Measurements from ENCODE around the gene SDC3. TPM values are rescaled to one million over a fixed set of nuclear protein-coding genes. Genes with fewer than 3 reads are reported as not detected.

The SDC3 gene
- total and polyA plus RNA-seq, 2 donors (not counting 1 experiment from before 2014, with no cell fraction given) = 13.7 to 32.9 TPM

DNA sequence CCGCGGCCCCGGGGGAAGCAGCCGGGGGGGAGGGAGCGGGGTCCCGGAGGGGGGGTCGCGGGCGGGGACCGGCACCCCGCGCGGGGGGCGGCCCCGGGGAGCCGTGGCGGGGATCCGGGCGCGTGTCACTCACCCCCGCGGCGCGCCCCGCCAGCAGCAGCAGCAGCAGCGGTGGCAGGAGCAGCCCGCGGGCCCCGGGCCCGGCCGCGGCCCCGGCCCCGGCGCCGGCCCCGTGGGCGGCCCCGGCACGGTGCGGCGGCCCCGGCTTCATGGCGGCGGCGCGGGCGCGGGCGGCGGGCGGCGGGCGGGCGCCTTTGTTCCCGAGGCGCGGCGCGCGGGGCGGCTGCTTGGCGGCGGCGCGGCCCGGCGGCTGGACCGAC lies 252 bp downstream of the SDC3 start:
- H2AFZ ChIP-seq (ENCODE audit: low read length) = no peak overlapping the region
- no peak overlapping the region for H3K4me2 ChIP-seq (ENCODE audit: extremely low read depth, insufficient read depth, low read length)
- no peak overlapping the region for H3K27ac ChIP-seq (ENCODE audit: insufficient read depth, low read length)
- H3K4me3 ChIP-seq (replicated peaks in 1 of 4; ENCODE audit: control extremely low read depth in 1 of 4, insufficient read depth in 1 of 4, low read depth in 3 of 4, low read length in 4 of 4) = peak overlapping the region in 1 of 4 experiments; percentile 69
- no peaks in the 10 kb centered on the region for H4K20me1 ChIP-seq (ENCODE audit: control insufficient read depth, extremely low read depth, insufficient read depth, low read length)
- H3K27me3 ChIP-seq (ENCODE audit: control insufficient read depth, insufficient read depth, low read length) = no peaks in the 10 kb centered on the region
- no peak overlapping the region for H3K9ac ChIP-seq (ENCODE audit: insufficient read depth, low read length)
- H3K36me3 ChIP-seq (ENCODE audit: control insufficient read depth, insufficient read depth, low read length) = no peaks in the 10 kb centered on the region
- no peak for DNase-seq (ENCODE audit: low read depth in 2 of 2)
- H3K79me2 ChIP-seq (ENCODE audit: control insufficient read depth, insufficient read depth, low read length) = peaks cover 4% of the 10 kb centered on the region
- H3K9me3 ChIP-seq (ENCODE audit: control insufficient read depth, insufficient read depth, low read depth, low read length) = no peaks in the 10 kb centered on the region
- TF ChIP-seq, protein P1, sequence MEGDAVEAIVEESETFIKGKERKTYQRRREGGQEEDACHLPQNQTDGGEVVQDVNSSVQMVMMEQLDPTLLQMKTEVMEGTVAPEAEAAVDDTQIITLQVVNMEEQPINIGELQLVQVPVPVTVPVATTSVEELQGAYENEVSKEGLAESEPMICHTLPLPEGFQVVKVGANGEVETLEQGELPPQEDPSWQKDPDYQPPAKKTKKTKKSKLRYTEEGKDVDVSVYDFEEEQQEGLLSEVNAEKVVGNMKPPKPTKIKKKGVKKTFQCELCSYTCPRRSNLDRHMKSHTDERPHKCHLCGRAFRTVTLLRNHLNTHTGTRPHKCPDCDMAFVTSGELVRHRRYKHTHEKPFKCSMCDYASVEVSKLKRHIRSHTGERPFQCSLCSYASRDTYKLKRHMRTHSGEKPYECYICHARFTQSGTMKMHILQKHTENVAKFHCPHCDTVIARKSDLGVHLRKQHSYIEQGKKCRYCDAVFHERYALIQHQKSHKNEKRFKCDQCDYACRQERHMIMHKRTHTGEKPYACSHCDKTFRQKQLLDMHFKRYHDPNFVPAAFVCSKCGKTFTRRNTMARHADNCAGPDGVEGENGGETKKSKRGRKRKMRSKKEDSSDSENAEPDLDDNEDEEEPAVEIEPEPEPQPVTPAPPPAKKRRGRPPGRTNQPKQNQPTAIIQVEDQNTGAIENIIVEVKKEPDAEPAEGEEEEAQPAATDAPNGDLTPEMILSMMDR (conservative IDR thresholded peaks at IDR 0.05 in 1 of 2, IDR thresholded peaks at IDR 0.05 in 1 of 2; ENCODE audit: low read depth in 1 of 2, low read length in 2 of 2) = no peak
- peaks cover 12% of the 10 kb centered on the region for H3K4me1 ChIP-seq (ENCODE audit: control insufficient read depth, extremely low read depth, insufficient read depth, low read length)

DNA sequence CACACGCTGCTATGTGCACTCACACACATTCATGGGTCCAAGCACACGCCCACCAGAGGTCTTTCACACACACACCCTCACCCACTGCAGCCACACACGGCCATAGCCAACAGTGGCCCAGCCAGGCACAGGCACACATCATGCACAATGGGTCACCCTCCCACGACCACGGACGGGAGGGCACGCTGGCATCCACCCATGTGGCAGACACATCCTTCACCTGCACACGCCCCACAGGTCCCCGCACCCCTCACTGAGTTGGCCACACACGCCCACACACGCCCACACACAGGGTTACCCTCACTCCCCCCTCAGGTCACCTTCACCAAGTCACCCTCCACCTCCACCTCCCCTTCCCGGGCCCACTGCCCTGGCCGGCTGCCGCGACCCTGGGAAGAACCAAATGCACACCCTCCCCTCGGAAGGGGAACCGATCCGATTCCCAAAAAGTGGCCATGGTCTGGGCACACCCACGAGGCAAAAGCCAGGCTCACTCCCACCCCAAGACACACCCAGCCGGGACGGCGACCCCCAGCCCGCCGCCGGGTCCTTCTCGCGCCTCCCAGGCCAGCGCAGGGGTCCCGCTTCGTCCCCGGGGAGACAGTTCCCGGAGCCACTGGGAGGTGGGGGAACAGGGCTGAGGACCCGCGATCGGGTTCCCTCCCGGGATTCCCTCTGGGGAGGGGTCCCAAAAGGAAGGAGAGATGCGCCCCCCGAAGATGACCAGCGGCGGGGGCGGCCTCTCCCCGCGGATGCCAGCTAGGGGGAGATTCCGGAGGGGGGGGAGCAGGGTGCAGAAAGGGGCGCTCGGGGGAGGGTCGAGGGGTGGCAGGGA lies 860 bp downstream of the SDC3 start:
- H3K9me3 ChIP-seq (ENCODE audit: control insufficient read depth, insufficient read depth, low read depth, low read length) = no peaks in the 10 kb centered on the region
- peak overlapping the region; percentile 58 to 69 (median 65) for H3K4me3 ChIP-seq (replicated peaks in 1 of 4; ENCODE audit: control extremely low read depth in 1 of 4, insufficient read depth in 1 of 4, low read depth in 3 of 4, low read length in 4 of 4)
- no peak overlapping the region for H3K27ac ChIP-seq (ENCODE audit: insufficient read depth, low read length)
- H3K36me3 ChIP-seq (ENCODE audit: control insufficient read depth, insufficient read depth, low read length) = no peaks in the 10 kb centered on the region
- no peak for DNase-seq (ENCODE audit: low read depth in 2 of 2)
- H4K20me1 ChIP-seq (ENCODE audit: control insufficient read depth, extremely low read depth, insufficient read depth, low read length) = no peaks in the 10 kb centered on the region
- H3K27me3 ChIP-seq (ENCODE audit: control insufficient read depth, insufficient read depth, low read length) = no peaks in the 10 kb centered on the region
- no peak overlapping the region for H2AFZ ChIP-seq (ENCODE audit: low read length)
- peaks cover 18% of the 10 kb centered on the region for H3K4me1 ChIP-seq (ENCODE audit: control insufficient read depth, extremely low read depth, insufficient read depth, low read length)
- no peak for TF ChIP-seq EZH2 (IDR thresholded peaks at IDR 0.05; ENCODE audit: low read length, missing control alignments)
- TF ChIP-seq, protein P1 (conservative IDR thresholded peaks at IDR 0.05 in 1 of 2, IDR thresholded peaks at IDR 0.05 in 1 of 2; ENCODE audit: low read depth in 1 of 2, low read length in 2 of 2) = no peak
- peaks cover 4% of the 10 kb centered on the region for H3K79me2 ChIP-seq (ENCODE audit: control insufficient read depth, insufficient read depth, low read length)
- H3K4me2 ChIP-seq (ENCODE audit: extremely low read depth, insufficient read depth, low read length) = peak overlapping the region; percentile 95
- peak overlapping the region; percentile 52 for H3K9ac ChIP-seq (ENCODE audit: insufficient read depth, low read length)

DNA sequence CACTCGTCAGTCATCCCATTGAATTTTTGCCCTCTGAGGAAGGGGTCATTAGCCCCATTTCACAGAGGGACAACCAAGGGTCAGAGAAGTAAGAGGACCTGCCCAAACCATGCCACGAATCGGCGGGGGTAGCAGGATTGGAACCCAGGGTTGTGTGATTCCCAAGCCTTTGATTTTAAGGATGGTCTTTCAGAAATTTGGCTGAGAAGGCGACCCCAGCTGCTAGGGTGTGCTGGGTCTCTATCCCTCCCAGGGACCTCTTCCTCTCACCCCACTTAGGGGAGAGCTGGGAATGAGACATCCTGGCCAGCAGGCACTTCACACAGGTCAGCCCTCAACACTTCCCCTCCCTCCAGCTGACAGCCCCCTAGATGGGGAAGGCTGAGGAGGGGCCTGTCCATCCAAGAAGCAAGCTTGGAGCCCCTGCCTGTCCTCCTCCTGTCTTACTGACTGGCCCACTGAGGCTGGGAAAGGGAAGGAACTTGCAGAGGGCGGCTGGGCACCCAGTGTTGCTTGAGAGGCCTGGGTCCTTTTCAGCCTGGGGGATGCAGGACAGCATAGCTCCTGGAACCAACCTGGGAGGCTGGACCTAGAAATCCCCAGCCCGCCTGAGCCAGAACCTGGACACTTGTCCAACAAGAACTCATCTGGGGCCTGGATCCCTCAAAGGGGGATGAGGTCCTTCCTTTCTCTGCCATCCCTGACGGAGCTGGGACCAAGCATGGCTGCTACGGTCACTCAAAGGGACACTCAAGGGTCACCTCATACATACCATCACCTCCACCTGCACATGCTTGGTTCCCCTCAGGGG lies 1.7 kb downstream of the SDC3 start:
- H3K36me3 ChIP-seq (ENCODE audit: control insufficient read depth, insufficient read depth, low read length) = no peaks in the 10 kb centered on the region
- no peaks in the 10 kb centered on the region for H4K20me1 ChIP-seq (ENCODE audit: control insufficient read depth, extremely low read depth, insufficient read depth, low read length)
- no peak for DNase-seq (ENCODE audit: low read depth in 2 of 2)
- no peak overlapping the region for H3K9ac ChIP-seq (ENCODE audit: insufficient read depth, low read length)
- H3K27me3 ChIP-seq (ENCODE audit: control insufficient read depth, insufficient read depth, low read length) = no peaks in the 10 kb centered on the region
- no peak overlapping the region for H2AFZ ChIP-seq (ENCODE audit: low read length)
- TF ChIP-seq EZH2 (IDR thresholded peaks at IDR 0.05; ENCODE audit: low read length, missing control alignments) = no peak
- peak overlapping the region; percentile 58 to 69 (median 65) for H3K4me3 ChIP-seq (replicated peaks in 1 of 4; ENCODE audit: control extremely low read depth in 1 of 4, insufficient read depth in 1 of 4, low read depth in 3 of 4, low read length in 4 of 4)
- peaks cover 27% of the 10 kb centered on the region for H3K4me1 ChIP-seq (ENCODE audit: control insufficient read depth, extremely low read depth, insufficient read depth, low read length)
- H3K4me2 ChIP-seq (ENCODE audit: extremely low read depth, insufficient read depth, low read length) = peak overlapping the region; percentile 95
- H3K27ac ChIP-seq (ENCODE audit: insufficient read depth, low read length) = no peak overlapping the region
- no peaks in the 10 kb centered on the region for H3K9me3 ChIP-seq (ENCODE audit: control insufficient read depth, insufficient read depth, low read depth, low read length)
- H3K79me2 ChIP-seq (ENCODE audit: control insufficient read depth, insufficient read depth, low read length) = peaks cover 4% of the 10 kb centered on the region

All from fibroblast of lung (primary cell).